ENCODE results near the gene BNC2.
"Not testable (repeated sequence)": the region's sequence is repeated elsewhere in the genome, so short reads cannot be mapped to it uniquely, and the experiment has no call there.

Gene BNC2

GRCh38 chr9:16575142-16575985 is 295.1 kb downstream of the BNC2 start:
- peak; percentile 10 for DNase-seq

- DNase-seq: no peak
These were observed 298.3 kb downstream of the BNC2 start for GRCh38 chr9:16572005-16572734.

GRCh38 chr9:16571127-16571802 is 299.2 kb downstream of the BNC2 start:
- no peak for DNase-seq

- no peak for DNase-seq
These were observed 307.0 kb downstream of the BNC2 start for GRCh38 chr9:16563446-16563845.

GRCh38 chr9:16561121-16561520 is 309.3 kb downstream of the BNC2 start:
- no peak for DNase-seq

- no peak for DNase-seq
These were observed 310.9 kb downstream of the BNC2 start for GRCh38 chr9:16559418-16560188.

GRCh38 chr9:16555802-16556201 is 314.7 kb downstream of the BNC2 start:
- DNase-seq: no peak

GRCh38 chr9:16553869-16554540 is 316.5 kb downstream of the BNC2 start:
- no peak for DNase-seq

- DNase-seq: no peak
These were observed 318.2 kb downstream of the BNC2 start for GRCh38 chr9:16552252-16552651.

GRCh38 chr9:16551692-16552091 is 318.8 kb downstream of the BNC2 start:
- no peak for DNase-seq

- no peak for DNase-seq
These were observed 324.8 kb downstream of the BNC2 start for GRCh38 chr9:16545639-16546038.

- DNase-seq: no peak
These were observed 325.6 kb downstream of the BNC2 start for GRCh38 chr9:16544842-16545241.

GRCh38 chr9:16543686-16544085 is 326.8 kb downstream of the BNC2 start:
- no peak for DNase-seq

GRCh38 chr9:16543225-16543624 is 327.2 kb downstream of the BNC2 start:
- DNase-seq: no peak

- no peak for DNase-seq
These were observed 328.2 kb downstream of the BNC2 start for GRCh38 chr9:16542290-16542689.

- DNase-seq: no peak
These were observed 329.5 kb downstream of the BNC2 start for GRCh38 chr9:16540743-16541613.

- not testable (repeated sequence) for DNase-seq
These were observed 330.8 kb downstream of the BNC2 start for GRCh38 chr9:16539626-16540025.

GRCh38 chr9:16535555-16535954 is 334.9 kb downstream of the BNC2 start:
- DNase-seq: no peak

- no peak for DNase-seq
These were observed 337.6 kb downstream of the BNC2 start for GRCh38 chr9:16532681-16533450.

- DNase-seq: no peak
These were observed 338.2 kb downstream of the BNC2 start for GRCh38 chr9:16532272-16532671.

Data from hematopoietic multipotent progenitor cell treated with erythropoietin and hydrocortisone succinate and interleukin-3 and kit ligand, for 4 days (in vitro differentiated cells).